Measurements from ENCODE around the gene CACNA1G.

DNA sequence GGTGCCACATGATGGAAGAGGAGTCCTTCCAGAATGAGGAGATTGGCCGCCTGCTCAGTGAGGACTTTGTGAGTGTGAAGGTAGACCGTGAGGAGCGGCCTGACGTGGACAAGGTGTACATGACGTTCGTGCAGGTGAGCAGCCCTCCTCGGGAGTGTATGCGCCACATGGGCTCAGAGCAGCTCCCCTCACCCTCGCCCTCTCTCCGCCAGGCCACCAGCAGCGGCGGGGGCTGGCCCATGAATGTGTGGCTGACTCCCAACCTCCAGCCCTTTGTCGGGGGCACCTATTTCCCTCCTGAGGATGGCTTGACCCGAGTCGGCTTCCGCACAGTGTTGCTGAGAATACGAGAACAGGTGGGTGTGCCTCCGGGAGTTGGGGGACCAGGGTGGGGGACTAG, 11.7 kb upstream of the CACNA1G start:
- TF ChIP-seq EZH2 (IDR thresholded peaks at IDR 0.05; ENCODE audit: insufficient read depth, poor library complexity, severe bottlenecking) (no peak), EZH2phosphoT487 (IDR thresholded peaks at IDR 0.05; ENCODE audit: insufficient read depth, low read depth) (no peak)
